GM21423 (cell line): ENCODE measurements around the gene LPAR4.
A peak's percentile ranks its signal among the peaks of the same experiment; 100 is the strongest.
"Not testable (repeated sequence)": the region's sequence is repeated elsewhere in the genome, so short reads cannot be mapped to it uniquely, and the experiment has no call there.

ENCODE experiments used
- ATAC-seq: cut with Tn5 transposase; IDR thresholded peaks from one replicate; pipeline ENCODE4 v1.9.1; 2021; ENCODE audit warnings: mild to moderate bottlenecking, moderate library complexity; ENCODE audit not compliant: unreplicated experiment

Gene LPAR4, protein sequence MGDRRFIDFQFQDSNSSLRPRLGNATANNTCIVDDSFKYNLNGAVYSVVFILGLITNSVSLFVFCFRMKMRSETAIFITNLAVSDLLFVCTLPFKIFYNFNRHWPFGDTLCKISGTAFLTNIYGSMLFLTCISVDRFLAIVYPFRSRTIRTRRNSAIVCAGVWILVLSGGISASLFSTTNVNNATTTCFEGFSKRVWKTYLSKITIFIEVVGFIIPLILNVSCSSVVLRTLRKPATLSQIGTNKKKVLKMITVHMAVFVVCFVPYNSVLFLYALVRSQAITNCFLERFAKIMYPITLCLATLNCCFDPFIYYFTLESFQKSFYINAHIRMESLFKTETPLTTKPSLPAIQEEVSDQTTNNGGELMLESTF

DNA sequence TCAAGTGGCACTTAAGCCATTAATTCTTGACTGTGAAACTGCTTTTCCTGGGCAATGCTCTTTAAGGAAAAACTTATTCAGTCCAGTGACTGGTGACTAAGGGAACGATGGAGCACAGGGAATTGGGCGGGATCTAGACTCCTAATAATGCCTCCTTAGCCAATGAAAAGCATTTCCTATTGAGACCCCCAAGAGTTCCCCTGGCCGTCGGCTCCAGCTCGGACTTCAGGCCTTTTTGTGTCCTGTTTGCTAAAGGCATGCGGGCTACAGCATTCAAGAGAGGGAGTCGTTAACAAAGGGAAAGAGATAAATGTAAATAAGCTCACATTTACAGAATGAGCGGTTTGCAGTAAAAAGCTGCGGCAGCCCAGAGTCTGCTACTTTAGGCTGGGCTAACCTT lies at the start of gene LPAR4:
TSS of gene LPAR4 (plus strand) at position 232 of the 400 bp plus-strand sequence. CDS start 7,150 bp downstream, outside the sequence.
- no peak for ATAC-seq

GRCh38 chrX:78706071-78706470 lies 41.4 kb upstream of the LPAR4 start:
- ATAC-seq, result no peak

DNA sequence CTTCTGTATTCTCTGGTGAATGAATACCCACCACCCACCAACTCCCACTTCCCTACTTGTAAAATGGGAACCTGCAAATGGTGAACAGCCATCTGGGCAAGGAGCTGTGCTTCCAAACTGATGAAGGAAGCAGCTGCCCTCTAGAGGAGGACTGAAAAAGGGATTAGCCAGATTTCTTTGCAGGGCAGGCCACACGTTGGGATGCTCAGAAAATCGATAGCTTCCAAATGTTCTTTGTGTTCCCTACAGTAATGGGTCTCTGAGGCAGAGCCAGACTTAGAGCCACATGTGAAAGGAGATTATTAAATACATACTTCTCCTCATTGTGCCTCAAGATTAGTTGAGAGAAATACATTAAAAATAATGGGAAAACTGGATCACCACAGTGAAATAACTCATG lies 39.3 kb upstream of the LPAR4 start:
- ATAC-seq, result no peak

DNA sequence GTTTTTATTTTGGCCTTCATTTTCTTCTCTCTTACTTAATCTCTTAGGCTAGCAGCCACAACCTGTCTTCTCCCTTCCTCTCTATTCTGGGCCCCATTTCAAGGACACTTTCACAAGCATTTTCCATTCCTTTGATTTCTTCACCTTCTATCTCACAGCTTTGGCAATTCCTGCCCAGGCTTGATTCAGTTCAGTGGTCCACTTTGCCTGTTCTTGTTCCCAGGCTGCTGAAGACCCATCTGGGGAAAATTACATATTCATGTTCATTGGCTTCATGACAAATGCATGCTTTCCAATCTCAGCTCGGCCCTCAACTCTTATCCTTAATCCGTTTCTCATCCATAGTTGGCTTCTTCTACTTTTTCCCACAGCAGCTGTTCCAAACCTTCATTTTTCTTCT lies 38.7 kb upstream of the LPAR4 start:
- no peak for ATAC-seq

DNA sequence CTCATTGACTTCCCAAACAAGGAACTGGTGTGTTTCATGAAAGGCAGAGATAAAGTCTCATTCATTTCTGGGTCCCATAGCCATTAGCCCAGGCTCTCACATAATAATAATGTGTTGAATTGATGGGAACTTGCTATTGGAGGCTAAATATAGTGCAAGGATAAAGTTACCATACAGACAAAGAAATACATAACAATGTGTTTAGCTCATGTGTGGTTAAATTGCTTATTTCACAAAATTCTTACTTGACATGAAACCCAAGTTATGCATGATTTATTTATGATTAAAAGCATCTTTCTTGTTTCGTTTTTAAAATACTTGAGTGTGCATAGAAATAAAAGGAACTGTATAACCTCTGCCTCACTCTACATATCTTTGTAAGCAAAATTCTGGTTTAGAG lies 37.3 kb upstream of the LPAR4 start:
- no peak for ATAC-seq

- ATAC-seq, result no peak
These were observed 35.2 kb upstream of the LPAR4 start for GRCh38 chrX:78712336-78712735.

GRCh38 chrX:78725287-78725686 lies 22.2 kb upstream of the LPAR4 start:
- no peak for ATAC-seq

- no peak for ATAC-seq
These were observed 1.0 kb upstream of the LPAR4 start for GRCh38 chrX:78746496-78746895.

DNA sequence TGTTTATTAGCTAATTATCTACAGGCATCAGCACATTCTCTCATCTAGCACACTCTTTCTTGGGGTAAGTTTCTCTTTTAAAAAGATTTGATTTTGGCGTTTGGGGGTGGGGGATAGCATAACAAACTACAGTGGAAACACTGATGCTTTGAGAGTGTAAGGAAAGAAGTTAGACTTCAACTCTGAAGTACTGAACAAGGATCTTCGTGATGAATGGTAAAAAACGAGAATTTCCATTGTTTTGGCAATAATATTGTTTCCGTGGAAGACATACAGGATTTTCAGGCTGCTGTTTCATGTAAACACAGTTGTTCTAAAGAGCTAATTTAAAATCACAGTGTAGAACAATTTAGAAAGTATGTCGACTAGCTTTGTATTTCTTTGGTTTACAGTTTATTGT lies 451 bp downstream of the LPAR4 start:
- ATAC-seq, result no peak

GRCh38 chrX:78748846-78749245 lies 1.3 kb downstream of the LPAR4 start:
- no peak for ATAC-seq

DNA sequence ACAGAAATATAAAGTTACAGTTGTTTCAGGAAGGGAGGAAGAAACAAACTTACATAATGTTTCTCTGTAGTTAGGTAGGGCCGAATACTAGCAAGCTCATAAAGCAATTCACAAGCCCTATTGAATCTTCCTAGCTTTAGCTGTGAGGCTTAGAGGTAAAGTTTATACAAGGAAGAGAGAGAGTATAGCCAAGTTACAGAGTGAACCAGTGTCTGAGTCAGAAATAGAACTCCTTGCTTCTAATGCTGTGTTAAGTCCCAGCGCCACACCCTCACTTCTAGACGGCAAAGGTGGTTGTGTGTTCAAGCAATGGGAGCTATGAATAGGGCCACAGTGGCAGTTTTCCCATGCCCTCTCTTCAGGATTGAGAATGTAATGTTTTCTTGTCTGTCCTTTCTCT lies 6.1 kb downstream of the LPAR4 start:
- no peak for ATAC-seq

- ATAC-seq, result peak; percentile 92
These were observed 7.4 kb downstream of the LPAR4 start for GRCh38 chrX:78754917-78755316.

DNA sequence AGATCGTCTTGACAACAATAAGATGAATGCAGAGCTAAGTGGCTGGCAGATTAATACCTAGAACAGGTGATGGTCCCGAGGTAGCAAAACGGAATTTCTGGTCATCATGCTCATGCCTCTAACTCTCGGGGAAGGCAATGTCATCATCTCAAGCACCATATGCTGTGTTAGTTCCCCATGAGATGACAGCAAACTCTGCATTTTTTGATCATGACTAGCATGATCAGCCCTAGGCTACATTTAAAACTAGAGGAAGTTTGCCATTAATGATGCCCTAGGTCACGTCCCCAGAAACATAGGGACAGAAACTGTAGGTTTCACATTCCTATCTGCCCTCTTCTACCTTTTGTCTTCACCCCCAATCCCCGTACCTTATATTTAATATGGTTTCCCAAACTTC lies 11.6 kb downstream of the LPAR4 start:
- no peak for ATAC-seq

GRCh38 chrX:78769101-78769755 lies 21.7 kb downstream of the LPAR4 start:
- ATAC-seq, result no peak

- no peak for ATAC-seq
These were observed 22.4 kb downstream of the LPAR4 start for GRCh38 chrX:78769946-78770345.

DNA sequence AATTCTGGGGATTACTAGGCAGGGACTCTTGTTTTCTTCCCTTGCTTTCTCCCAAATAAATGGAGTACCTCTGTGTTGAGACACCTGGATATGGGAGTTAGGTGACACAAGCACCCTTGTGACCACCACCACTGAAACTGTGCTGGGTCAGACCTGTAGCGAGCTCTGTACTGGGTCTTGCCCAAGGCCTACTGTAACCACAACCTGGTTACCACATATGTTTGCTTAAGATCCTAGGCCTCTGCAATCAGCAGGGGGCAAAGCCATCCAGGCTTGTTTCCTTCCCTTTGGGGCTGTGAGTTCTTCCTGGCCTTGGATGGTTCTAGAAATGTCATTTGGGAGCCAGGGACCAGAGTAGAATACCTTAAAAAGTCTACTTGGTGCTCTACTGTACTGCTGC lies 49.4 kb downstream of the LPAR4 start:
- ATAC-seq, result no peak

DNA sequence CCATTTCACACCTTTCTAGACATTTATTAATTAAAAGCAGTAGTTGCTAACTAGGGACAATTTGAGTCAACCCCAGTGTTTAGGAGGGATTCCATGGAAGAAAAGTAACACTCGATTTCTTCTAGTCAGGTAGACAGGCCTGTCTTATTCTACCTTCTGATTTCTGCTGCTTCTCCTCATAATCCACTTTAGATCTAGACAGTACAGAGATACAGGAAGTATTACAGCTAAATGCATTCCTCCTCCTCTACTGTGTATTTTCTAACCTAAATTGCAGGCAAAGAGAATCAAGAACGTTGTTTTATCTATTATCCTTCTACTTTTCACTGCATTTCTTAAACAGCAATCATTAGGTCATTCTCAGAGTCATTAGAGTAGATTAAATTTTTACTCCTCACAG lies 52.6 kb downstream of the LPAR4 start:
- ATAC-seq, result no peak

DNA sequence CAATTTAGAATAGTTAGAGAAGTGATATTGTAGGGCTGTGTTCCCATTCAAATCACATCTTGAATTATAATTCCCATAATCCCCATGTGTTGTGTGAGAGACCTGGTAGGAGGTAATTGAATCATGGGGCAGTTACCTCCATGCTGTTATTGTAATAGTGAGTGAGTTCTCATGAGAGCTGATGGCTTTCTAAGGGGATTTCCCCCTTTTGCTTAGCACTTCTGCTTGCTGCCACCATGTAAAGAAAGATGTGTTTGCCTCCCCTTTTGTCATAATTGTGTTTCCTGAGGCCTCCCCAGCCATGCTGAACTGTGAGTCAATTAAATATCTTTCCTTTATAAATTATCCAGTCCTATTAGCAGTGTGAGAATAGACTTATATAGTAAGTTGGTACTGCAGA lies 53.2 kb downstream of the LPAR4 start:
- no peak for ATAC-seq

GRCh38 chrX:78801522-78801921 lies 54.0 kb downstream of the LPAR4 start:
- ATAC-seq, result no peak

DNA sequence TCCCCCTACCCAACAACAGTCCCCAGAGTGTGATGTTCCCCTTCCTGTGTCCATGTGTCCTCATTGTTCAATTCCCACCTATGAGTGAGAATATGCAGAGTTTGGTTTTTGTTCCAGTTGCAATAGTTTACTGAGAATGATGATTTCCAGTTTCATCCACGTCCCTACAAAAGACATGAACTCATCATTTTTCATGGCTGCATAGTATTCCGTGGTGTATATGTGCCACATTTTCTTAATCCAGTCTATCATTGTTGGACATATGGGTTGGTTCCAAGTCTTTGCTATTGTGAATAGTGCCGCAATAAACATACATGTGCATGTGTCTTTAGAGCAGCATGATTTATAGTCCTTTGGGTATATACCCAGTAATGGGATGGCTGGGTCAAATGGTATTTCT lies 55.0 kb downstream of the LPAR4 start:
- not testable (repeated sequence) for ATAC-seq
